ENCODE results near the gene TAF8. TPM values are rescaled to one million over a fixed set of nuclear protein-coding genes. Genes with fewer than 3 reads are reported as not detected.

The TAF8 gene
- total RNA-seq, 1 experiment from 2014 or later, result 35.5 TPM

DNA sequence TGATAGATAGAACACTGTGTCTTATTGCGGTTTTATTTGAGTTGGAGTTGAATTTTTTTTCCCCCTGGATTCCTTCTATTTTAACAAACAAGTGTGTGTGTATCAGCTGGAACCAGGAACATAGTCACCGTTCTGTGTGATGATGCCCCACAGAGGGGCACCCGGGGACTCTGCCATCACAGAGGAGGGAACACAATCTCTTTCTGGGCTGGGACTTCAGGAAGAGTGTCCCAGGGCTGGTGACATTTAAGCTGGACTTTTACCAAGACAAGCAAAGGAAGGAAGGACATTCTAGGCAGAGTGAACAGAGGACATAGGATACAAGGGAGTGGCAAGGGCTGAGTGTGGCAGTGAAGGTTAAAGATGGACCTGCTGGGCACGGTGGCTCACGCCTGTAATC, 33.2 kb downstream of the TAF8 start:
- ATAC-seq, result no peak
- no peak for DNase-seq (ENCODE audit: low read depth, low spot score)
- Histone ChIP-seq H3K9me3 (ENCODE audit: control insufficient read depth, insufficient read depth, low read depth, low read length) (no peaks in the 10 kb centered on the region), H3K27ac (ENCODE audit: low read length) (no peak overlapping the region), H3K4me1 (ENCODE audit: control insufficient read depth, insufficient read depth, low read length) (peaks cover 10% of the 10 kb centered on the region), H3K27me3 (ENCODE audit: control insufficient read depth, insufficient read depth, low read length) (no peaks in the 10 kb centered on the region), H3K36me3 (ENCODE audit: control insufficient read depth, insufficient read depth, low read length) (no peaks in the 10 kb centered on the region), H3K4me3 (ENCODE audit: low read depth in 2 of 2, low read length in 2 of 2) (no peak overlapping the region)
- TF ChIP-seq SIN3A (IDR thresholded peaks at IDR 0.05; ENCODE audit: borderline replicate concordance, insufficient read depth, low read depth, low read length) (no peak), TCF7L2 (IDR thresholded peaks at IDR 0.05; ENCODE audit: low read depth, low read length) (no peak), POLR2AphosphoS5 (IDR thresholded peaks at IDR 0.05; ENCODE audit: low read depth, low read length) (no peak), REST (IDR thresholded peaks at IDR 0.05; ENCODE audit: insufficient read depth in 1 of 2, low read depth in 2 of 2, low read length in 1 of 2) (no peak)
- TF ChIP-seq, protein P1, sequence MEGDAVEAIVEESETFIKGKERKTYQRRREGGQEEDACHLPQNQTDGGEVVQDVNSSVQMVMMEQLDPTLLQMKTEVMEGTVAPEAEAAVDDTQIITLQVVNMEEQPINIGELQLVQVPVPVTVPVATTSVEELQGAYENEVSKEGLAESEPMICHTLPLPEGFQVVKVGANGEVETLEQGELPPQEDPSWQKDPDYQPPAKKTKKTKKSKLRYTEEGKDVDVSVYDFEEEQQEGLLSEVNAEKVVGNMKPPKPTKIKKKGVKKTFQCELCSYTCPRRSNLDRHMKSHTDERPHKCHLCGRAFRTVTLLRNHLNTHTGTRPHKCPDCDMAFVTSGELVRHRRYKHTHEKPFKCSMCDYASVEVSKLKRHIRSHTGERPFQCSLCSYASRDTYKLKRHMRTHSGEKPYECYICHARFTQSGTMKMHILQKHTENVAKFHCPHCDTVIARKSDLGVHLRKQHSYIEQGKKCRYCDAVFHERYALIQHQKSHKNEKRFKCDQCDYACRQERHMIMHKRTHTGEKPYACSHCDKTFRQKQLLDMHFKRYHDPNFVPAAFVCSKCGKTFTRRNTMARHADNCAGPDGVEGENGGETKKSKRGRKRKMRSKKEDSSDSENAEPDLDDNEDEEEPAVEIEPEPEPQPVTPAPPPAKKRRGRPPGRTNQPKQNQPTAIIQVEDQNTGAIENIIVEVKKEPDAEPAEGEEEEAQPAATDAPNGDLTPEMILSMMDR (IDR thresholded peaks at IDR 0.05), result no peak
- ChIA-PET POLR2A (no interaction called here), CTCF (no interaction called here)
- in situ Hi-C loops (cut with HindIII; ENCODE audit: low pct_unique_long_range_greater_than_20kb, low sequenced_read_pairs) (no loop called here), intact Hi-C loops (cut with micrococcal nuclease; ENCODE audit: unreplicated experiment) (no loop called here)
- BruUV-seq (replicated peaks), result no TSS peak

DNA sequence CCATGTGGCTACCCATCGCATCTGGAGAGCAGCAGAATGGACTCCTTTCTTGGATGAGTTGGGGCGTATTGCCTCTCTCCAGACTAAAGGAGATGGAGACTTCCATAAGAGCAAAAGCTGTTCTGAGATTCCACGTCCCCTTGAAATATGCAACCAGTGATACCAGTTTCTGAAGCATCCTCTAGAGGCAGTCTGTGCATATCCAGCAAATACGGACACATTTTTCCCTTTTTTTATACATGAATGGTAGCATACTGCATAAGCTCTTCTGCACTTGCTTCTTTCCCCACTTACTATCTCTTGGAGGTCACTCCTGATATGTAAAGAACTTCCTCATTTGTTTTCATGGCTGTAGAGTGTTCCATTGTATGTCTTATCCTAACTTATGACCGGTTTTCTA, 34.6 kb downstream of the TAF8 start:
- CTCF ChIA-PET, result interaction anchor here (0.6 kb wide), 1 partner anchor 535 kb away, joined by 3 read pairs; no protein-coding TSS in a partner anchor
- no peaks in the 10 kb centered on the region for H3K9me3 ChIP-seq (ENCODE audit: control insufficient read depth, insufficient read depth, low read depth, low read length)
- H3K27me3 ChIP-seq (ENCODE audit: control insufficient read depth, insufficient read depth, low read length), result no peaks in the 10 kb centered on the region
- in situ Hi-C loops (cut with HindIII; ENCODE audit: low pct_unique_long_range_greater_than_20kb, low sequenced_read_pairs), result no loop called here
- intact Hi-C loops (cut with micrococcal nuclease; ENCODE audit: unreplicated experiment), result no loop called here
- no TSS peak for BruUV-seq (replicated peaks)
- POLR2A ChIA-PET, result no interaction called here
- H3K27ac ChIP-seq (ENCODE audit: low read length), result no peak overlapping the region
- DNase-seq (ENCODE audit: low read depth, low spot score) (no peak), ATAC-seq (no peak)
- no peak for TF ChIP-seq REST (IDR thresholded peaks at IDR 0.05; ENCODE audit: insufficient read depth in 1 of 2, low read depth in 2 of 2, low read length in 1 of 2)
- TF ChIP-seq, protein P1 (IDR thresholded peaks at IDR 0.05), result no peak; the same call in 1 of the 2 replicates
- no peak for TF ChIP-seq SIN3A (IDR thresholded peaks at IDR 0.05; ENCODE audit: borderline replicate concordance, insufficient read depth, low read depth, low read length)
- peaks cover 10% of the 10 kb centered on the region for H3K4me1 ChIP-seq (ENCODE audit: control insufficient read depth, insufficient read depth, low read length)
- H3K4me3 ChIP-seq (ENCODE audit: low read depth in 2 of 2, low read length in 2 of 2), result no peak overlapping the region
- no peaks in the 10 kb centered on the region for H3K36me3 ChIP-seq (ENCODE audit: control insufficient read depth, insufficient read depth, low read length)

Measured in Panc1 (cell line).